PC-3 (cell line): ENCODE results near the gene CYLD. TPM values are rescaled to one million over a fixed set of nuclear protein-coding genes. Genes with fewer than 3 reads are reported as not detected.

ENCODE experiments used
- ATAC-seq: fragments of 200-7000 bp; cut with Tn5 transposase; 2 replicates; pipeline ENCODE4 v1.9.1; 2020; ENCODE audit warnings: mild to moderate bottlenecking, moderate library complexity
- BruUV-seq: library from RNA; stranded (reverse); fragments of 400-500 nt; replicated peaks from 2 replicates; lab custom pipeline; 2021; lab: Mats Ljungman, UMichigan
- CTCF ChIA-PET: fragments of 300-600 bp; sonication (Branson Sonifier 250); formaldehyde crosslinking; loops from one replicate; lab custom pipeline; 2022; ENCODE audit warnings: antibody characterized with exemption; lab: Charles Lee
- POLR2A ChIA-PET: fragments of 300-600 bp; sonication (Branson Sonifier 250); formaldehyde crosslinking; loops from one replicate; lab custom pipeline; 2022; ENCODE audit warnings: antibody characterized with exemption; ENCODE audit not compliant: unreplicated experiment; lab: Charles Lee
- DNase-seq: peaks from one replicate; pipeline ENCODE4 v3.0.0-alpha.2; 2015
- H2AFZ ChIP-seq: fragments of 300-600 bp; sonication (generic); 2 replicates; pipeline ENCODE4 v1.6.0; 2016; ENCODE audit warnings: antibody characterized with exemption, low read length
- H3F3A ChIP-seq: fragments of 300-600 bp; sonication (generic); one replicate; pipeline ENCODE4 v1.6.0; 2017; ENCODE audit warnings: antibody characterized with exemption, low read length, control low read depth, mild to moderate bottlenecking; ENCODE audit not compliant: unreplicated experiment
- H3K27ac ChIP-seq: fragments of 300-600 bp; sonication (generic); 2 replicates; pipeline ENCODE4 v1.5.1; 2016; ENCODE audit warnings: mild to moderate bottlenecking, low read length
- H3K27me3 ChIP-seq: fragments of 300-600 bp; sonication (generic); 2 replicates; pipeline ENCODE4 v1.6.1; 2016; ENCODE audit warnings: low read length, mixed read lengths
- H3K36me3 ChIP-seq: fragments of 300-600 bp; sonication (generic); 2 replicates; pipeline ENCODE4 v1.6.1; 2016; ENCODE audit warnings: low read depth, mixed run types, low read length, mixed read lengths
- H3K4me1 ChIP-seq: fragments of 300-600 bp; sonication (generic); 2 replicates; pipeline ENCODE4 v1.5.1; 2016; ENCODE audit warnings: low read length; ENCODE audit not compliant: insufficient read depth
- H3K4me2 ChIP-seq: fragments of 300-600 bp; sonication (generic); 2 replicates; pipeline ENCODE4 v1.6.0; 2016; ENCODE audit warnings: low read length
- H3K4me3 ChIP-seq: fragments of 300-600 bp; sonication (generic); 2 replicates; pipeline ENCODE4 v1.5.1; 2016; ENCODE audit warnings: mild to moderate bottlenecking, low read length, mixed read lengths
- H3K79me2 ChIP-seq: fragments of 300-600 bp; sonication (generic); 2 replicates; pipeline ENCODE4 v1.6.1; 2017; ENCODE audit warnings: low read length, mixed read lengths
- H3K9ac ChIP-seq: fragments of 300-600 bp; sonication (generic); 2 replicates; pipeline ENCODE4 v1.6.0; 2016; ENCODE audit warnings: mild to moderate bottlenecking, low read length
- H3K9me2 ChIP-seq: fragments of 300-600 bp; sonication (generic); replicated peaks from 2 replicates; pipeline ENCODE4 v1.6.1; 2016; ENCODE audit warnings: mixed run types, low read length, mixed read lengths
- H3K9me3 ChIP-seq: fragments of 300-600 bp; sonication (generic); 2 replicates; pipeline ENCODE4 v1.6.1; 2016; ENCODE audit warnings: low read length, mixed read lengths
- H4K20me1 ChIP-seq: fragments of 300-600 bp; sonication (generic); 2 replicates; pipeline ENCODE4 v1.6.1; 2016; ENCODE audit warnings: low read length, mixed read lengths
- CTCF ChIP-seq: fragments of 300-600 bp; sonication (generic); conservative IDR thresholded peaks from 2 replicates; pipeline ENCODE4 v1.5.1; 2017; ENCODE audit warnings: antibody characterized with exemption, low read depth, mild to moderate bottlenecking, low read length
- EZH2 ChIP-seq: fragments of 300-600 bp; sonication (generic); IDR thresholded peaks from one replicate; pipeline ENCODE4 v1.6.1; 2017; ENCODE audit warnings: antibody characterized with exemption, mild to moderate bottlenecking, low read length; ENCODE audit not compliant: unreplicated experiment
- EZH2phosphoT487 ChIP-seq: fragments of 300-600 bp; sonication (generic); IDR thresholded peaks from 2 replicates; pipeline ENCODE4 v1.6.1; 2018; ENCODE audit warnings: mild to moderate bottlenecking, antibody characterized with exemption, low read length, borderline replicate concordance
- intact Hi-C: fragments of 100-400 bp; cut with micrococcal nuclease; formaldehyde crosslinking; loops from 2 replicates; pipeline ENCODE4 v1.9.0; 2023
- total RNA-seq: library from RNA; depleted of rRNA; stranded (reverse); fragments of >200 nt; gene quantifications from 2 replicates; pipeline ENCODE4 v1.2.3, GENCODE V29; 2014

CYLD gene
- total RNA-seq, 1 experiment from 2014 or later: 8.6 TPM

- no TSS peak for BruUV-seq
- H3K36me3 ChIP-seq: no peaks in the 10 kb centered on the region
- no peak overlapping the region for H3K4me2 ChIP-seq
- H3K9me3 ChIP-seq: no peaks in the 10 kb centered on the region
- H3F3A ChIP-seq: no peaks in the 10 kb centered on the region
- no peak overlapping the region for H2AFZ ChIP-seq
- H3K79me2 ChIP-seq: no peaks in the 10 kb centered on the region
- H3K9me2 ChIP-seq: no peaks in the 10 kb centered on the region
- no peak overlapping the region for H3K9ac ChIP-seq
- ChIA-PET CTCF (no interaction called here), POLR2A (no interaction called here)
- ATAC-seq: no peak
- TF ChIP-seq EZH2phosphoT487 (no peak), CTCF (no peak), EZH2 (no peak)
- H3K27me3 ChIP-seq: peaks cover 11% of the 10 kb centered on the region; the same call in 1 of the 2 replicates
- H3K4me3 ChIP-seq: no peak overlapping the region
- H3K4me1 ChIP-seq: no peaks in the 10 kb centered on the region
- H3K27ac ChIP-seq: no peak overlapping the region
- H4K20me1 ChIP-seq: no peaks in the 10 kb centered on the region
- no peak for DNase-seq
- intact Hi-C loops: no loop called here
Measured at GRCh38 chr16:50830698-50831097, 88.8 kb downstream of the CYLD start.

GRCh38 chr16:50831751-50832150, 89.9 kb downstream of the CYLD start:
- Histone ChIP-seq H3K27me3 (peaks cover 15% of the 10 kb centered on the region; the same call in 1 of the 2 replicates), H3K4me1 (no peaks in the 10 kb centered on the region), H3K9me2 (no peaks in the 10 kb centered on the region), H3K4me3 (no peak overlapping the region), H3K79me2 (no peaks in the 10 kb centered on the region), H2AFZ (no peak overlapping the region), H4K20me1 (no peaks in the 10 kb centered on the region), H3K9me3 (no peaks in the 10 kb centered on the region), H3K27ac (no peak overlapping the region), H3K4me2 (no peak overlapping the region), H3F3A (no peaks in the 10 kb centered on the region), H3K36me3 (no peaks in the 10 kb centered on the region), H3K9ac (no peak overlapping the region)
- BruUV-seq: no TSS peak
- ChIA-PET CTCF (no interaction called here), POLR2A (no interaction called here)
- DNase-seq (no peak), ATAC-seq (no peak)
- intact Hi-C loops: no loop called here
- no peak for TF ChIP-seq EZH2phosphoT487
- no peak for TF ChIP-seq EZH2
- TF ChIP-seq CTCF: no peak

GRCh38 chr16:50833929-50834328, 92.0 kb downstream of the CYLD start:
- H3K4me2 ChIP-seq: no peak overlapping the region
- no peaks in the 10 kb centered on the region for H3K9me3 ChIP-seq
- POLR2A ChIA-PET: no interaction called here
- CTCF ChIA-PET: no interaction called here
- H3K27ac ChIP-seq: no peak overlapping the region
- ATAC-seq (no peak), DNase-seq (no peak)
- no peaks in the 10 kb centered on the region for H3F3A ChIP-seq
- no peak overlapping the region for H3K4me3 ChIP-seq
- H3K27me3 ChIP-seq: peaks cover 15% of the 10 kb centered on the region; the same call in 1 of the 2 replicates
- no peak overlapping the region for H2AFZ ChIP-seq
- no TSS peak for BruUV-seq
- no peaks in the 10 kb centered on the region for H3K79me2 ChIP-seq
- no peaks in the 10 kb centered on the region for H3K4me1 ChIP-seq
- no peaks in the 10 kb centered on the region for H4K20me1 ChIP-seq
- TF ChIP-seq EZH2phosphoT487 (no peak), CTCF (no peak), EZH2 (no peak)
- no peak overlapping the region for H3K9ac ChIP-seq
- intact Hi-C loops: no loop called here
- H3K36me3 ChIP-seq: no peaks in the 10 kb centered on the region
- no peaks in the 10 kb centered on the region for H3K9me2 ChIP-seq
